GM21717 (cell line): ENCODE measurements around the gene PLEKHH2.

Source experiments
- ATAC-seq: cut with Tn5 transposase; IDR thresholded peaks from one replicate; pipeline ENCODE4 v1.9.1; 2021; ENCODE audit warnings: mild to moderate bottlenecking, moderate library complexity; ENCODE audit not compliant: unreplicated experiment

PLEKHH2 gene

DNA sequence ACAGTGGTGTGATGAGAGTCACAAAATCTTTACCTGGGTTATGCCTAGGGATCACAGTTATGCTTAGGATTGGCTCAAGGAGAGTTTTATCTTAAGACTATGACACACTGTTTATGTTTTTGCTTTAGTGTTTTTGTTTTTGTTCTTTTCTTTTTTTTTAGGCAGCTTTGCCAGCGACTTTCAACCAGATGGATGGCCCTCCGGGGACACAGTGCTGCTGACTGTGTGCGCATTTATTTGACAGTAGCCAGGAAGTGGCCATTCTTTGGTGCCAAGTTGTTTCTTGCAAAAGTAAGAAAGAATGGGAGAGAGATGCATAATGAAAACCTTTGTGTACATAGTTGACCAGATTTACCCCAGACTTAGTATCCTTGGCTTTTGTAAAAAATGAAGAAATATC, 121.7 kb downstream of the PLEKHH2 start:
- no peak for ATAC-seq

- ATAC-seq, result no peak
Measured at GRCh38 chr2:43759195-43759594, 122.1 kb downstream of the PLEKHH2 start.

GRCh38 chr2:43762286-43762685, 125.2 kb downstream of the PLEKHH2 start:
- ATAC-seq, result no peak

DNA sequence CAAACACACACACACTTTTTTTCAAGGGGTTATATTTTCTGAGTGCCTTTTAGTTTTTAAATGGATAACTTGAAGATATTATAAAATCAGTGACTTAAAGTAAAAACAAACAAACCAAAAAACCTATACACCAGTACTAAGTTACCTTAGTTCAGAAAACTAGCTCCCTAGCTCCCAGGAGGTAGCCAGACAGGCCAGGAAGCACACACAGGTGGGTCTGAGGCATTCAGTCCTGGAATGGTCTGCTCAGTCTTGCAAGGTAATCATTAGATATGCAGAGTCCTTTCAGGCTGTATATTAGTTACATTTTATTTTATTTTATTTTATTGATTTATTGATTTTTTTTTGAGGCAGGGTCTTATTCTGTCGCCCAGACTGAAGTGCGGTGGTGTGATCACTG, 126.0 kb downstream of the PLEKHH2 start:
- no peak for ATAC-seq

GRCh38 chr2:43764086-43764705, 127.1 kb downstream of the PLEKHH2 start:
- no peak for ATAC-seq

DNA sequence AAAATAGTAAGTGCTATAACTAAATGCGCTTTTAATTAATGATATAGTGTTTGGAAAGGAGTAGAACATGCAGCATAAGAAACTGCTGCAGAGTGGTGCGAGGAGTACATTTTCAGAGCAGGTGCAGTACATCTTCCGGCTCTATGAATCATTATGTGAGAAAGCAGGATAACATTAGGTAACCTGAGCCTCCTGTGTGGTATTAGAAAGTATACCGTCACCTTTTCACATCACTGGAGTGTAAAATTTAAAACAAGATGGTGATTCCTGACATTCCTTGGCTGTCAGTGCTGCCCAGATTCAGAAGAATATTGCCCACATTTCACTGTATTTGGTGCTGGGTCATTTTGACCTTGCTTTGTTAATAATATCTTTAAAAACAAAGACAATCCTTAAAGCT, 128.9 kb downstream of the PLEKHH2 start:
- ATAC-seq, result no peak

DNA sequence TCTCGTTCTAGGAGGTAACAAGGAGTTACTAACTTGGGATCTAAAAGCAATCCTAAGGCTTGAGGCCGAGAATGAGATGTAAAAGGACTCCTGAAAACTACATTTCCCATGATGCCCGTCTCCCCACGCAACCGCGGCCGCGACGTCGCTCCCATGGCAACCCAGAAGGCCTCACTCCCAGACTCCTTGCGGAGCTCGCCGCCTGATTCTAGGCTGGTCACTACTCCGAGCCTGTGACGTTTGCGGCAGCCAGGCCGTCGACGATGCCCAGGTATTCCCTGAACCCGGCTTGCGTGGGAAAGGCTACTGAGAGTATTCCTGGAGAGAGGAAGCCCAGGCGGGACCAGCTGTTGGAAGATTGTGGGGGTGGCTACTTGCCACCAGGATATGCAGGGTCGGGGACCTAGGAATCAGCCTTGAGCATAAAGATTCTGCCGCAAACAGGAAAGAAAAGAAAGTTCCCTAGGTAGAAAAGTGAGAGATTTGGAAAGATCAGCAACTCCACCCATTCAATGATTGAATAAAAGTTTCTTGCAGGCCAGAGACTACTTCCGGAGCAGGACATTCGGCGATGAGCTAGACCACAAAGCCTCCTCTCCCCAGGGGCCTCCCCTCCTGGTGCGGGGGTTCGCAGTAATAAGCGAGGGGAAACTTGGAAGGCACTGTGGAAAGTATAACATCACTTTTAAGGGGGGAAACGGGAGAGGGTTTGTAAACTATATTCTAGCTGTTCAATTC, 137.0 kb downstream of the PLEKHH2 start, which contains the start of gene DYNC2LI1:
Gene DYNC2LI1, plus strand, starts transcription at position 164 of the 738 bp plus-strand sequence. Its CDS starts 100 bp downstream, at position 264.
- peak; percentile 99 for ATAC-seq

DNA sequence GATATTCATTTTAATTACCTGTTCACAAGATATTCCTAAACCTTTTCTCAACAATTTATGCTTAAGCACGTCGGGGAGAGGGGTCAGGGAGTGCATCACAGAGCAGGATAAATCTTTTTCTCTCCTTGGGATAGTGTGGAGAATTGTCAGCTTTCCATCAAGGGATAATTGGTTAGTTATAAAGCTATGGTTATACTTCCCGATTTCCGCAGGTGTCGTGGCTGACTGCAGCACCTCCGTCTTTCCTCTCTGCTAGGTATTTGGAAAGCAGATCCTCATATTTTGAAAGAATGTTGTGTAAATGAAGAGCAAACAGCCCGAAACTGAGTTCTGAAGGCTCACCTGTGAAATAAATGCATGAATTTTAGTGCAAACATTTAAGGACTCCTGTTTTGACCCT, 137.6 kb downstream of the PLEKHH2 start:
- ATAC-seq, result no peak

DNA sequence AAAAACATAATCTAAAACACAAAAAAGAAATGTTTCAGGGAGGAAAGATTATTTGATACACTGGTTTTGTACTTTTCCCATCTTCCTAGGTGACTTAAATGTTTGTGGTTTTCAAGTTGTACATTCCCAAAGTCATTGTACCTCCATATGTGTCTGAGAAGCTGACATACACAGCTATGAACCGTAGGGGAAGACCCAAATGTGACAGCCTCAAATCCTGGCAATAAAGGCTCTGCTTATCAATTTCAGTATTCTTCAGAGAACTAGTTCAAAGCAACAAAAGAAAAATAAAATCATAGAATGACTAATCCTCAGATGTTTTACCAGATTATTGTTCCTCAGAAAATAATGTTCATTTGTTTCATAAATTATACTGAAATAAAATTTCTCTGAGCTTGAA, 139.3 kb downstream of the PLEKHH2 start:
- ATAC-seq, result no peak

- ATAC-seq, result no peak
Measured at GRCh38 chr2:43777306-43777926, 140.4 kb downstream of the PLEKHH2 start.

GRCh38 chr2:43778233-43778632, 141.2 kb downstream of the PLEKHH2 start:
- ATAC-seq, result no peak

GRCh38 chr2:43787895-43788294, 150.8 kb downstream of the PLEKHH2 start:
- no peak for ATAC-seq

- no peak for ATAC-seq
Measured at GRCh38 chr2:43788646-43789045, 151.6 kb downstream of the PLEKHH2 start.

- no peak for ATAC-seq
Measured at GRCh38 chr2:43790147-43790546, 153.1 kb downstream of the PLEKHH2 start.

DNA sequence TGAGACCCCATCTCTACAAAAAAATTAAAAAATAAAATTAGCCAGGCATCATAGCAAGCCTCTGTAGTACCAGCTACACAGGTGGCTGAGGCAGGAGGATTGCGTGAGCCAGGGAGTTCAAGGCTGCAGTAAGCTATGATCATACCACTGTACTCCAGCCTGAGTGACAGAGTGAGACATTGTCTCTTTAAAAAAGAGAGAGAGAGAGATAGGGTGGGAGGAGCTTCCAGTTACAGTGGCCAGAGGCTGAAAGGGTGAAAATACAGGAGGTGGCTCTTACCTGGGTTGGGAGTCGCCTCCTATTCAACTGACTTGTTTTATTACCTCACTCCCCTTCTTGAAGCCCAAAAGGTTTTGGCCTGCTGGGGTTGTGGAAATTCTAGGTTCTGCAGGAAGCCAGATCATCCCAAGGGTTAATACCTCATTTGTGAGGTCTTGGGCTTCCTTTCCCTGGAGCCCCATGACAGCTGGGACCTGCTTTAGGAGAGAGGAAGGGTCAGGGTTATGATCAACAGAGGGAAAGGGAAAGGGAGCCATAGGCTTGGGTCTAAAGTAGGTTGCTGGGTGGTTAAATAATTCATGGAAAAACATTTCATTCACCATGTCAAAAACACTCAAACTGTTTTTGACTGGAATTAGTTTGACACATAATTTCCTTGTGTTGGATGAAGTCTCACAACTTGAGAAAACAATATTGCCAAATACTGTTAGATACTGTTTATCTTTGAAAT, 154.1 kb downstream of the PLEKHH2 start:
- no peak for ATAC-seq

DNA sequence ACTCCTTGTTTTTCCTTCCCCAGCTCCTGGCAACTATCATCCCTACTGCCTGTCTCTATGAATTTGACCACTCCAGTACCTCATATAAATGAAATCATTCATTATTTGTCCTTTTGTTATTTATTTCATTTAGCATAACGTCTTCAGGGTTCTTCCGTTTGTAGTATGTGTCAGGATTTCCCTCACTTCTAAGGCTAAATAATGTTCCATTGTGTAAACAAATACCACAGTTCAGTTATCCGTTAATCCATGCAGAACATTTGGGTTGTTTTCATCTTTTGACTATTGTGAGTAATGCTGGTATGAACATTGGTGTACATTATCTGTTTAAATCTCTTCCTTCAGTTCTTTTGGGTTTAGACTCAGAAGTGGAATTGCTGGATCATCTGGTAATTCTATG, 155.6 kb downstream of the PLEKHH2 start:
- ATAC-seq, result no peak

DNA sequence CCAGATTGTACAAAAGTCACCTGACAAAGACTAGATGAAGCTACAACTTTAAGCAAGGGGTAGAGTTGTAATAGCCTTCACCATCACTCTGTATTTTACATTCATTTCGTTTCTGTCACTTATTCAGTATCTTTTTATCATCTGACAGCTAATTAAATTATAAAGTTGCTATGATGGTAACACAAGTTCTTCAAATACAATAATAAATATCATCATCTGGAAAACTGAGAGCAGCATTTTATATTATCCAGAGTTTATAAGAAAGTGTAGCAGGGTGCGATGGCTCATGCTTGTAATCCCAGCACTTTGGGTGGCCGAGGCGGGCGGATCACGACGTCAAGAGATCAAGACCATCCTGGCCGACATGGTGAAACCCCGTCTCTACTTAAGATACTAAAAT, 157.9 kb downstream of the PLEKHH2 start:
- no peak for ATAC-seq

GRCh38 chr2:43796206-43796605, 159.1 kb downstream of the PLEKHH2 start:
- no peak for ATAC-seq

- ATAC-seq, result no peak
Measured at GRCh38 chr2:43798300-43798699, 161.2 kb downstream of the PLEKHH2 start.

DNA sequence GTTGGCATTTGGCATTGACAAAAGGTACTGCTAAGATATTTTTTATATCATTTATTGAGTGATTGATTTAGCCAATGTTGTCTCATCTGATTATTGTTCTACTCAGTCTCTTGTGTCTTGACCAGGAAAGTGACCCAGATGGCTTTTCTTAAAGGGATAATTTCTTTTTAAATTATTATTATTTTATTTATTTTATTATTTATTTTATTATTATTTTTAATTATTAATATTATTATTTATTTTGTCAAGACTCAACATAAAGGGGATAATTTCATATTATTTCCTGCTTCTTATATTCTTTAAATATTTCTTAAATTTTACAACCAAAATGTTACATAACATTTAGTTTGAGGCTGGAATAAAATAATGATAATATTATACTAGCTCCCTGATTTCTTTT, 163.8 kb downstream of the PLEKHH2 start:
- ATAC-seq, result no peak

GRCh38 chr2:43802135-43802534, 165.1 kb downstream of the PLEKHH2 start:
- no peak for ATAC-seq
